K562 (cell line): ENCODE data around the gene UBTD1. TPM values are rescaled to one million over a fixed set of nuclear protein-coding genes. Genes with fewer than 3 reads are reported as not detected.

Experiments
- ATAC-seq: fragments of 200-7000 bp; cut with Tn5 transposase; 3 replicates; pipeline ENCODE4 v1.9.1; 2020; ENCODE audit warnings: moderate library complexity
- BruUV-seq: library from RNA; stranded (reverse); fragments of 400-500 nt; replicated peaks from 2 replicates; lab custom pipeline; 2021; lab: Mats Ljungman, UMichigan
- CTCF ChIA-PET: fragments of 300-600 bp; formaldehyde crosslinking; extraction: SDS; loops from one replicate; lab custom pipeline; 2021; ENCODE audit warnings: low intra/inter-chr PET ratio; lab: Yijun Ruan, JAX
- POLR2A ChIA-PET: fragments of 300-600, 350-650 bp; sonication (Branson Sonifier 250); formaldehyde crosslinking; extraction: SDS; loops from one replicate; lab custom pipeline; 2021; ENCODE audit warnings: antibody characterized with exemption, inconsistent platforms; lab: Yijun Ruan, JAX
- DNase-seq, 4 experiments: peaks; one replicate each; pipeline versions ENCODE4 v3.0.0 to v3.0.0-alpha.2; 2011 to 2018; ENCODE audit warnings: low spot score in 3 of 4, mixed read lengths in 3 of 4; ENCODE audit errors: extremely low read depth in 1 of 4
- FAIRE-seq: peaks from 2 replicates; lab custom pipeline; 2011; peaks lifted over from hg19 to GRCh38; lab: Jason Lieb, UNC
- H2AFZ ChIP-seq: 2 replicates; pipeline ENCODE4 v1.6.0; 2011; ENCODE audit warnings: low read depth, low read length, control low read depth, inconsistent platforms
- H3K27ac ChIP-seq: fragments of 200-600 bp; 3 replicates; pipeline ENCODE4 v1.8.0; 2011; ENCODE audit warnings: low read depth, mild to moderate bottlenecking, control low read depth, inconsistent platforms, low read length, moderate library complexity, mixed read lengths; ENCODE audit errors: extremely low read depth
- H3K27me3 ChIP-seq, 2 experiments: fragments of 300-600 bp in 1 of 2; 2 replicates in 1 of 2; 3 replicates in 1 of 2; pipeline versions ENCODE4 v1.6.0 to v1.8.0; 2011; ENCODE audit warnings: inconsistent platforms in 2 of 2, low read length in 2 of 2, mild to moderate bottlenecking in 1 of 2, mixed read lengths in 1 of 2, moderate library complexity in 1 of 2; ENCODE audit not compliant: control insufficient read depth in 2 of 2, insufficient read depth in 2 of 2
- H3K36me3 ChIP-seq: fragments of 300-600 bp; 3 replicates; pipeline ENCODE4 v1.8.0; 2011; ENCODE audit warnings: mild to moderate bottlenecking, low read length, inconsistent platforms; ENCODE audit not compliant: control insufficient read depth, insufficient read depth
- H3K4me1 ChIP-seq, 2 experiments: fragments of 200-600 bp in 1 of 2; replicated peaks in 1 of 2; 2 replicates in 1 of 2; 3 replicates in 1 of 2; pipeline versions ENCODE4 v1.5.1 to v1.8.0; 2011; ENCODE audit warnings: inconsistent platforms in 2 of 2, low read length in 2 of 2, mild to moderate bottlenecking in 1 of 2, mixed read lengths in 1 of 2, moderate library complexity in 1 of 2; ENCODE audit not compliant: control insufficient read depth in 2 of 2, insufficient read depth in 2 of 2
- H3K4me2 ChIP-seq: 2 replicates; pipeline ENCODE4 v1.6.1; 2011; ENCODE audit warnings: low read length, control low read depth, inconsistent platforms, mixed read lengths; ENCODE audit not compliant: insufficient read depth
- H3K4me3 ChIP-seq: fragments of 200-600 bp; sonication (generic), shearing (Covaris generic); 2 replicates; pipeline ENCODE4 v1.5.1; 2016; ENCODE audit warnings: control low read depth, inconsistent platforms
- H3K79me2 ChIP-seq: fragments of 200-600 bp; 3 replicates; pipeline ENCODE4 v1.8.0; 2011; ENCODE audit warnings: low read length, inconsistent platforms; ENCODE audit not compliant: control insufficient read depth, insufficient read depth
- H3K9ac ChIP-seq, 2 experiments: 2 replicates each; pipeline versions ENCODE4 v1.6.0 to v1.6.1; 2011; ENCODE audit warnings: low read depth in 2 of 2, low read length in 2 of 2, control low read depth in 1 of 2, inconsistent platforms in 1 of 2, mild to moderate bottlenecking in 1 of 2, mixed read lengths in 1 of 2; ENCODE audit not compliant: insufficient read depth in 1 of 2
- H3K9me1 ChIP-seq: one replicate; pipeline ENCODE4 v1.6.0; 2011; ENCODE audit warnings: inconsistent platforms, mild to moderate bottlenecking, low read length, moderate library complexity; ENCODE audit not compliant: control insufficient read depth, insufficient read depth
- H3K9me3 ChIP-seq: replicated peaks from 2 replicates; pipeline ENCODE4 v1.5.1; 2011; ENCODE audit warnings: low read depth, low read length, inconsistent platforms; ENCODE audit not compliant: control insufficient read depth, insufficient read depth
- H4K20me1 ChIP-seq: replicated peaks from 2 replicates; pipeline ENCODE4 v1.6.1; 2011; ENCODE audit warnings: low read length, inconsistent platforms, mixed read lengths; ENCODE audit not compliant: control insufficient read depth, insufficient read depth
- BACH1 ChIP-seq: fragments of 200-800 bp; sonication (Bioruptor generic); IDR thresholded peaks from 2 replicates; pipeline ENCODE4 v1.6.1; 2016; ENCODE audit warnings: missing genetic modification characterization, missing compliant biosample characterization
- CEBPG ChIP-seq, 3 experiments: fragments of 200-800 bp in 1 of 3; sonication (Bioruptor generic) in 1 of 3; sonication (generic) in 1 of 3; formaldehyde crosslinking in 1 of 3; IDR thresholded peaks in 2 of 3; conservative IDR thresholded peaks in 1 of 3; 2 replicates each; pipeline versions ENCODE4 v1.6.1 to v1.8.0; 2016 to 2022; ENCODE audit warnings: missing compliant biosample characterization in 2 of 3, missing genetic modification characterization in 2 of 3, mild to moderate bottlenecking in 1 of 3, missing genetic modification reagents in 1 of 3
- CHD2 ChIP-seq: IDR thresholded peaks from 2 replicates; pipeline ENCODE4 v1.6.1; 2011; ENCODE audit warnings: low read depth, low read length
- PBX2 ChIP-seq, 2 experiments: IDR thresholded peaks in 1 of 2; conservative IDR thresholded peaks in 1 of 2; 2 replicates each; pipeline ENCODE4 v1.6.1; 2016; ENCODE audit warnings: low read depth in 2 of 2, mild to moderate bottlenecking in 1 of 2, missing compliant biosample characterization in 1 of 2, missing genetic modification characterization in 1 of 2, moderate library complexity in 1 of 2
- PHF21A ChIP-seq: fragments of 450-650 bp; IDR thresholded peaks from 2 replicates; pipeline ENCODE4 v1.6.1; 2017; ENCODE audit warnings: low read depth, borderline replicate concordance
- PTBP1 ChIP-seq: fragments of 200-400 bp; formaldehyde crosslinking; IDR thresholded peaks from 2 replicates; pipeline ENCODE4 v1.6.1; 2017; ENCODE audit warnings: low read depth, low read length
- SNAPC5 ChIP-seq: fragments of 250-450 bp; sonication (Bioruptor Pico); IDR thresholded peaks from 2 replicates; pipeline ENCODE4 v1.8.0; 2021; ENCODE audit warnings: moderate library complexity, mild to moderate bottlenecking, inconsistent platforms
- THRAP3 ChIP-seq: fragments of 450-650 bp; IDR thresholded peaks from 2 replicates; pipeline ENCODE4 v1.6.1; 2016; ENCODE audit warnings: mild to moderate bottlenecking, inconsistent platforms, borderline replicate concordance
- ZSCAN32 ChIP-seq: fragments of 450-650 bp; formaldehyde crosslinking; IDR thresholded peaks from 2 replicates; pipeline ENCODE4 v1.4.0; 2020; ENCODE audit warnings: mild to moderate bottlenecking, moderate library complexity
- WGBS: fragments of 100-300 bp; shearing (Covaris generic); methylation state at CpG from one replicate; pipeline ENCODE4 v1.1.6; 2016; ENCODE audit warnings: low coverage, mixed read lengths; ENCODE audit not compliant: insufficient coverage; ENCODE audit errors: missing lambda C conversion rate; 5-methylcytosine and 5-hydroxymethylcytosine counted together
- in situ Hi-C: fragments of 300-500 bp; cut with MboI; formaldehyde crosslinking; loops from 4 replicates; pipeline ENCODE4 v1.15.0; 2018; ENCODE audit warnings: inconsistent platforms, mixed read lengths
- intact Hi-C: fragments of 100-400 bp; cut with micrococcal nuclease; formaldehyde crosslinking; loops from 2 replicates; pipeline ENCODE4 v1.14.2; 2022
- polyA plus RNA-seq, 8 experiments: library from polyadenylated mRNA; depleted of rRNA in 4 of 8; stranded (reverse) in 5 of 8; unstranded in 3 of 8; fragments of >200 nt; fragmentation: Nextera tagmentation in 2 of 8; fragmentation: Illumina TruSeq in 1 of 8; extraction: Ambion mirVana in 2 of 8; extraction: Trizol in 1 of 8; gene quantifications; 2 replicates each; pipeline versions ENCODE4 v1.2.1 to v1.2.3, GENCODE V29; 2011 to 2014; ENCODE audit warnings: inconsistent platforms in 1 of 8, missing spikeins in 1 of 8
- total RNA-seq, 7 experiments: library from RNA; depleted of rRNA in 6 of 7; stranded (reverse); fragments of >200 nt in 6 of 7; fragmentation: Illumina TruSeq in 2 of 7; extraction: Trizol in 2 of 7; gene quantifications; 2 replicates each; pipeline versions ENCODE4 v1.2.1 to v1.2.3, GENCODE V29; 2011 to 2021; ENCODE audit warnings: low replicate concordance in 1 of 7

The UBTD1 gene
- total and polyA plus RNA-seq, 9 of the 15 experiments (the other 6 are each of a cell fraction or from before 2014, with no cell fraction given): 0.08 to 1.6 (median 0.81) TPM; not detected in 1

- no peak for TF ChIP-seq PBX2 (CRISPR knock-in tag; IDR thresholded peaks at IDR 0.05; ENCODE audit: low read depth)
- no peak for TF ChIP-seq PBX2 (tag; conservative IDR thresholded peaks at IDR 0.05; ENCODE audit: low read depth)
These were observed 17.7 kb upstream of the UBTD1 start (continued) for GRCh38 chr10:97481071-97481470.

- Histone ChIP-seq H3K36me3 (peaks cover 64% of the 10 kb centered on the region), H3K9ac (no peak overlapping the region), H3K9me1 (no peaks in the 10 kb centered on the region), H2AFZ (no peak overlapping the region), H3K27me3 (no peaks in the 10 kb centered on the region), H3K4me1 (no peaks in the 10 kb centered on the region), H3K79me2 (peaks cover 21% of the 10 kb centered on the region), H3K9me3 (no peaks in the 10 kb centered on the region), H3K4me2 (no peak overlapping the region), H4K20me1 (no peaks in the 10 kb centered on the region), H3K4me3 (no peak overlapping the region), H3K27ac (no peak overlapping the region)
- in situ Hi-C loops: no loop called here
- intact Hi-C loops: no loop called here
- POLR2A ChIA-PET: no interaction called here
- DNase-seq: no peak
- CTCF ChIA-PET: no interaction called here
- TF ChIP-seq BACH1 (tag): no peak
- no peak for TF ChIP-seq CHD2
- no peak for TF ChIP-seq ZSCAN32 (CRISPR knock-in tag)
- no peak for TF ChIP-seq THRAP3
- TF ChIP-seq CEBPG (CRISPR knock-in tag; IDR thresholded peaks at IDR 0.05): no peak
- TF ChIP-seq CEBPG (tag; conservative IDR thresholded peaks at IDR 0.05 in 1 of 2, IDR thresholded peaks at IDR 0.05 in 1 of 2): no peak
- no peak for TF ChIP-seq PHF21A
- no peak for TF ChIP-seq SNAPC5 (CRISPR knock-in tag)
- TF ChIP-seq PTBP1: no peak
- 100% methylated on average over 1 of the region's 1 CpG for WGBS
- no TSS peak for BruUV-seq
- ATAC-seq: no peak
- no peak for FAIRE-seq
These were observed 16.3 kb upstream of the UBTD1 start for GRCh38 chr10:97482381-97482780.
